SK-MEL-5 (cell line): ENCODE results near the gene TNFSF12. TPM values are rescaled to one million over a fixed set of nuclear protein-coding genes. Genes with fewer than 3 reads are reported as not detected.

Experiments
- DNase-seq: peaks from one replicate; pipeline ENCODE4 v3.0.0-alpha.2; 2016; ENCODE audit warnings: low read depth, low spot score
- in situ Hi-C: cut with HindIII; loops from 2 replicates; pipeline ENCODE4 v1.10.0; 2016; ENCODE audit warnings: low sequenced_read_pairs, high pct_unique_total_duplicates, low pct_unique_long_range_greater_than_20kb
- total RNA-seq: library from RNA; depleted of rRNA; stranded (reverse); fragments of >200 nt; shearing (Covaris generic); gene quantifications from 2 replicates; pipeline ENCODE4 v1.2.3, GENCODE V29; 2014

TNFSF12 gene
- total RNA-seq, 1 experiment from 2014 or later = 1.2 TPM

- no peak for DNase-seq
- in situ Hi-C loops = no loop called here
These were observed 28.7 kb downstream of the TNFSF12 start for GRCh38 chr17:7577327-7578199.

- in situ Hi-C loops = no loop called here
These were observed 30.4 kb downstream of the TNFSF12 start, which contains the start of gene CD68 for GRCh38 chr17:7579001-7579833. CD68 (plus strand) TSS chr17:7579638; CDS start chr17:7579678, 40 bp downstream.

GRCh38 chr17:7579834-7580603, 31.2 kb downstream of the TNFSF12 start:
- no peak for DNase-seq
- in situ Hi-C loops = no loop called here

More at GRCh38 chr17:7579001-7579833, 30.4 kb downstream of the TNFSF12 start, which contains the start of gene CD68:
- peak; percentile 93 for DNase-seq

- DNase-seq = no peak
- in situ Hi-C loops = no loop called here
These were observed 32.0 kb downstream of the TNFSF12 start for GRCh38 chr17:7580604-7581575.

GRCh38 chr17:7582396-7583252, 33.8 kb downstream of the TNFSF12 start:
- in situ Hi-C loops = no loop called here
- DNase-seq = no peak

GRCh38 chr17:7583253-7584109, 34.6 kb downstream of the TNFSF12 start, which contains the start of gene MPDU1:
MPDU1 (plus strand) TSS chr17:7583852; CDS start chr17:7583863, 11 bp downstream.
- DNase-seq = peak; percentile 96
- in situ Hi-C loops = no loop called here

- DNase-seq = peak; percentile 69
- in situ Hi-C loops = no loop called here
These were observed 38.0 kb downstream of the TNFSF12 start for GRCh38 chr17:7586673-7587419.

- no peak for DNase-seq
- in situ Hi-C loops = no loop called here
These were observed 38.7 kb downstream of the TNFSF12 start for GRCh38 chr17:7587420-7588151.

GRCh38 chr17:7588553-7589203, 39.8 kb downstream of the TNFSF12 start:
- in situ Hi-C loops = no loop called here
- no peak for DNase-seq

GRCh38 chr17:7589204-7589868, 40.5 kb downstream of the TNFSF12 start:
- in situ Hi-C loops = no loop called here
- DNase-seq = peak; percentile 84

- no peak for DNase-seq
- in situ Hi-C loops = no loop called here
These were observed 41.2 kb downstream of the TNFSF12 start, which contains the start of gene SOX15 for GRCh38 chr17:7589891-7590691. SOX15 (minus strand) TSS chr17:7590094; CDS start chr17:7589676, 418 bp downstream.

GRCh38 chr17:7590743-7591142, 41.9 kb downstream of the TNFSF12 start:
- in situ Hi-C loops = no loop called here
- DNase-seq = no peak
